Measurements from ENCODE around the gene SALL2.

Gene SALL2

GRCh38 chr14:21494902-21495762, 31.0 kb downstream of the SALL2 start:
- FAIRE-seq (no peak), DNase-seq (ENCODE audit: insufficient read length, low spot score) (no peak)

DNA sequence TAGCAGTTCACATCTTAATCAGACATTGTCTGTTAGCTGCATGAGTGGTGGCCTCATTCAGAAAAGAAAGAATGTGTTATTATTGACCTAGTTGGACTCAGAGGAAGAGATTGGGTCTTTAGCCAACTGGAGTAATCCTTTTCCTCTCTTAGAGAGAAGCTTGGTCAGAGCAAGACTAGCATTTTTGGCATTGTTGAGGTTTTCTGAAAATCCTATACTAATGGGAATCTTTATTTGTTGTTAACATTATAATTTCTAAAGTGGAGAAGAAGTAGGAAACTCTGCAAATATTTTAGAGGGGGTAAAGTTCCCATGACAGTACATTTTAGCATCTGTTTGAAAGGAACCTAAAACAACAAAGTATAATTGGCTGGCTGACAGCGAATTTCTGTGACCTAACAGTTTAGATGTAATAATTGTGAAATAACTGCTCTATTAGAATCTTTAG, 39.5 kb downstream of the SALL2 start:
- FAIRE-seq: no peak
- DNase-seq (ENCODE audit: insufficient read length, low spot score): no peak

DNA sequence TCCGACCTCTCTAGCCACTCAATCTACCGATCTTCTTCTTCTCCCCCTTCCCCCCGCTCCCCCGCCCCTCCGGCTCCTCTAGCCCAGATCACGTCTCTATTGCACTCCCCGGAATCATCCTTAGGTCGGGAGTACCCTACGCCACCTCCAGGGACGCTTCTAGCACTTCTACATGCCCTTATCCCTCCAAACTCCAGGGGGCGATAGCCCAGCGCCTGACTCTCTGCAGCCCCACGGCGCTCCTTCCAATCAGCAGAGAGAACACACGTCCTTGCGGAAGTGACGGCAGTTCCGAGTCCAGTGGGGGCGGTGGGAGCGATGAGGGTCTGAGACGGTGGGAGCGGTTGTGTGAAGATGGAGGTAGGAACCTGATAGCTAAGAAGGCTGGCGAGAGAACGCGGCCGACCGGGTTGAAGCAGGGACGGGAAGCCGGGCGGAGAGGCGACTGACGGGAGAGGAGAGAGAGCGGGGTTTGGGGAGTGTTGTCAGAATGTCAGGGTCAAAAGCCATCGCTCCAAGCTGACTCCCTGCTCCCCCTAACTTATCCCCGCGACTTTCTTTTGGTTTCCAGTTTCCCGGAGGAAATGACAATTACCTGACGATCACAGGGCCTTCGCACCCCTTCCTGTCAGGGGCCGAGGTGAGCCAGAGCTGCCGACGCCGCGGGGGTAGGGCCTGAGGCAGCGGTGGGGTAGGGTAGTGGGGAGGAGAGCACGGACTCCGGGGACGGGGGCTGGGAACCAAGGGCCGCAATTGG, 49.0 kb downstream of the SALL2 start, which contains the start of the genes RAB2B and TOX4:
Gene RAB2B, minus strand, starts transcription at position 35 of the 757 bp plus-strand sequence. CDS start 87 bp downstream, outside the sequence.
Gene TOX4, plus strand, starts transcription at position 271 of the 757 bp plus-strand sequence. Its CDS starts 84 bp downstream, at position 355.
- peak; percentile 99 for FAIRE-seq
- DNase-seq (ENCODE audit: insufficient read length, low spot score): peak; percentile 86

GRCh38 chr14:21476523-21476924, 49.6 kb downstream of the SALL2 start:
- DNase-seq (ENCODE audit: insufficient read length, low spot score) (peak; percentile 38), FAIRE-seq (no peak)

- DNase-seq (ENCODE audit: insufficient read length, low spot score): no peak
- FAIRE-seq: peak; percentile 11
Observed at GRCh38 chr14:21475767-21476522, 50.2 kb downstream of the SALL2 start.

All from GM19239 (cell line).